ENCODE measurements around the gene MCTS1.

DNA sequence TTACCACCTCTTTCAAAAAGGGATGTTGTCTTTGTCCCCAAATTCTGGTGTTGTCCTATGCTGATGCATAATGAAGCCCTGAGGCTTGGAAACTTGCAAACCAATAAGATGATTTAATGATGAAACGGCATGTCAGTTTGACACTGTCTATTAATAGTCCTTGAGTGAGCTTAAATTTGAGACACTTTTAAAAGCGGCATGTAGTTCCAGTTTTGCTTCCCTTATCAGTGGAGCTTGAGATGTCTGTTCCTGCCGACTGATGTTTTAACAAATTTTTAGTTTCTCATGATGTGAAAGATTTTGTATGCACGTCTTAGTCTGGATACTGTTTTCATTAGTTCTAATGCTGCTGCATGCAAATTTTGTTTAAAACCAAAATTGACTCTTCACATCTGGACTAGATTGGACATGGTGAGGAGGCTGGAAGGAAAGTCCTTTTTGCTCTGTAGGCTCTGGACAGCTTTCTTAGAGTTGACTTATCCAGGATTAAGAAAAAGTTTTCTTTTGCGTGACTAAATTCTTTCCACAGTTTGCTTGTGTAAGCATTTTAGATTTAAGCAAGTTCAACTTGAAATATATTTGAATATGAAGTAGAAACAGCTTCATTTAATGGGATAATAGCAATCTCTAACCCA lies 14.2 kb downstream of the MCTS1 start:
- TF ChIP-seq, protein P1, sequence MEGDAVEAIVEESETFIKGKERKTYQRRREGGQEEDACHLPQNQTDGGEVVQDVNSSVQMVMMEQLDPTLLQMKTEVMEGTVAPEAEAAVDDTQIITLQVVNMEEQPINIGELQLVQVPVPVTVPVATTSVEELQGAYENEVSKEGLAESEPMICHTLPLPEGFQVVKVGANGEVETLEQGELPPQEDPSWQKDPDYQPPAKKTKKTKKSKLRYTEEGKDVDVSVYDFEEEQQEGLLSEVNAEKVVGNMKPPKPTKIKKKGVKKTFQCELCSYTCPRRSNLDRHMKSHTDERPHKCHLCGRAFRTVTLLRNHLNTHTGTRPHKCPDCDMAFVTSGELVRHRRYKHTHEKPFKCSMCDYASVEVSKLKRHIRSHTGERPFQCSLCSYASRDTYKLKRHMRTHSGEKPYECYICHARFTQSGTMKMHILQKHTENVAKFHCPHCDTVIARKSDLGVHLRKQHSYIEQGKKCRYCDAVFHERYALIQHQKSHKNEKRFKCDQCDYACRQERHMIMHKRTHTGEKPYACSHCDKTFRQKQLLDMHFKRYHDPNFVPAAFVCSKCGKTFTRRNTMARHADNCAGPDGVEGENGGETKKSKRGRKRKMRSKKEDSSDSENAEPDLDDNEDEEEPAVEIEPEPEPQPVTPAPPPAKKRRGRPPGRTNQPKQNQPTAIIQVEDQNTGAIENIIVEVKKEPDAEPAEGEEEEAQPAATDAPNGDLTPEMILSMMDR (IDR thresholded peaks at IDR 0.05), result no peak
- TF ChIP-seq POLR2A (IDR thresholded peaks at IDR 0.05), result no peak
